HG02938 (cell line): ENCODE results near the gene CARMIL3.
"Not testable (repeated sequence)": the region's sequence is repeated elsewhere in the genome, so short reads cannot be mapped to it uniquely, and the experiment has no call there.

Experiments used
- ATAC-seq: cut with Tn5 transposase; IDR thresholded peaks from one replicate; pipeline ENCODE4 v1.9.1; 2021; ENCODE audit warnings: mild to moderate bottlenecking, moderate library complexity; ENCODE audit not compliant: unreplicated experiment

Gene CARMIL3

GRCh38 chr14:24038686-24039085 is 13.1 kb upstream of the CARMIL3 start:
- no peak for ATAC-seq

GRCh38 chr14:24040692-24041091 is 11.1 kb upstream of the CARMIL3 start:
- ATAC-seq: no peak

GRCh38 chr14:24042746-24043145 is 9.1 kb upstream of the CARMIL3 start:
- no peak for ATAC-seq

- ATAC-seq: not testable (repeated sequence)
Measured at GRCh38 chr14:24049002-24049401, 2.8 kb upstream of the CARMIL3 start.

- ATAC-seq: not testable (repeated sequence)
Measured at GRCh38 chr14:24050753-24051152, 1.1 kb upstream of the CARMIL3 start.

GRCh38 chr14:24051176-24051788 is 527 bp upstream of the CARMIL3 start:
- ATAC-seq: no peak

GRCh38 chr14:24052656-24053547 is 1.1 kb downstream of the CARMIL3 start:
- no peak for ATAC-seq

- ATAC-seq: no peak
Measured at GRCh38 chr14:24053548-24054323, 1.9 kb downstream of the CARMIL3 start.

- no peak for ATAC-seq
Measured at GRCh38 chr14:24054324-24054641, 2.5 kb downstream of the CARMIL3 start.

- ATAC-seq: no peak
Measured at GRCh38 chr14:24054646-24055045, 2.8 kb downstream of the CARMIL3 start.

- ATAC-seq: no peak
Measured at GRCh38 chr14:24055971-24056799, 4.4 kb downstream of the CARMIL3 start.

GRCh38 chr14:24056800-24057184 is 5.0 kb downstream of the CARMIL3 start:
- ATAC-seq: no peak

GRCh38 chr14:24057271-24057670 is 5.5 kb downstream of the CARMIL3 start:
- ATAC-seq: no peak

GRCh38 chr14:24057867-24058259 is 6.1 kb downstream of the CARMIL3 start:
- no peak for ATAC-seq

- ATAC-seq: no peak
Measured at GRCh38 chr14:24058260-24058950, 6.6 kb downstream of the CARMIL3 start.

GRCh38 chr14:24058951-24059475 is 7.2 kb downstream of the CARMIL3 start:
- no peak for ATAC-seq

GRCh38 chr14:24059841-24060388 is 8.1 kb downstream of the CARMIL3 start:
- no peak for ATAC-seq

GRCh38 chr14:24060443-24060842 is 8.6 kb downstream of the CARMIL3 start:
- ATAC-seq: no peak

GRCh38 chr14:24060984-24061913 is 9.4 kb downstream of the CARMIL3 start:
- no peak for ATAC-seq
